ENCODE data around the gene SMC6. TPM values are rescaled to one million over a fixed set of nuclear protein-coding genes. Genes with fewer than 3 reads are reported as not detected.

Gene SMC6
- total RNA-seq, 2 donors from 2014 or later: 9.9 to 11.9 TPM

- WGBS, 2 donors: 83 to 84% methylated on average over 9 of the region's 9 CpGs
- H3K4me3 ChIP-seq: no peak overlapping the region
- TF ChIP-seq CTCF (IDR thresholded peaks at IDR 0.05): no peak
- TF ChIP-seq POLR2A (IDR thresholded peaks at IDR 0.05): no peak
- peaks cover 0 to 7% of the 10 kb centered on the region in 2 donors for H3K36me3 ChIP-seq (replicated peaks in 1 of 2; ENCODE audit: insufficient read depth in 1 of 2, low read depth in 2 of 2)
- DNase-seq (no peak), ATAC-seq (no peak)
- intact Hi-C loops (cut with DNase I): no loop called here
- H3K4me1 ChIP-seq: no peaks in the 10 kb centered on the region
- no peak overlapping the region for H3K27ac ChIP-seq
- H3K9me3 ChIP-seq: no peaks in the 10 kb centered on the region
- no peaks in the 10 kb centered on the region for H3K27me3 ChIP-seq
Observed at GRCh38 chr2:17710547-17711248, 42.9 kb downstream of the SMC6 start.

GRCh38 chr2:17709897-17710296 is 43.7 kb downstream of the SMC6 start:
- no peak for DNase-seq
- TF ChIP-seq POLR2A (IDR thresholded peaks at IDR 0.05) (no peak), CTCF (IDR thresholded peaks at IDR 0.05) (no peak)
- Histone ChIP-seq H3K4me3 (no peak overlapping the region), H3K36me3 (replicated peaks in 1 of 2; ENCODE audit: insufficient read depth in 1 of 2, low read depth in 2 of 2) (peaks cover 0 to 7% of the 10 kb centered on the region in 2 donors), H3K4me1 (no peaks in the 10 kb centered on the region), H3K9me3 (no peaks in the 10 kb centered on the region), H3K27me3 (no peaks in the 10 kb centered on the region), H3K27ac (no peak overlapping the region)
- no peak for ATAC-seq
- intact Hi-C loops (cut with DNase I): no loop called here
- WGBS, 2 donors: 83 to 86% methylated on average over 2 of the region's 2 CpGs

- 72 to 75% methylated on average over 1 of the region's 1 CpG for WGBS, 2 donors
- Histone ChIP-seq H3K9me3 (no peaks in the 10 kb centered on the region), H3K27me3 (no peaks in the 10 kb centered on the region), H3K4me3 (no peak overlapping the region), H3K27ac (no peak overlapping the region), H3K36me3 (replicated peaks in 1 of 2; ENCODE audit: insufficient read depth in 1 of 2, low read depth in 2 of 2) (peaks cover 0 to 2% of the 10 kb centered on the region in 2 donors), H3K4me1 (no peaks in the 10 kb centered on the region)
- DNase-seq: no peak
- intact Hi-C loops (cut with DNase I): no loop called here
- no peak for ATAC-seq
- no peak for TF ChIP-seq POLR2A (IDR thresholded peaks at IDR 0.05)
- no peak for TF ChIP-seq CTCF (IDR thresholded peaks at IDR 0.05)
Observed at GRCh38 chr2:17708501-17708900, 45.1 kb downstream of the SMC6 start.

- no peaks in the 10 kb centered on the region for H3K27me3 ChIP-seq
- no peak overlapping the region for H3K4me3 ChIP-seq
- no peaks in the 10 kb centered on the region for H3K4me1 ChIP-seq
- no peaks in the 10 kb centered on the region for H3K9me3 ChIP-seq
- WGBS, 2 donors: 77 to 84% methylated on average over 4 of the region's 4 CpGs
- peaks cover 0 to 2% of the 10 kb centered on the region in 2 donors for H3K36me3 ChIP-seq (replicated peaks in 1 of 2; ENCODE audit: insufficient read depth in 1 of 2, low read depth in 2 of 2)
- TF ChIP-seq POLR2A (IDR thresholded peaks at IDR 0.05) (no peak), CTCF (IDR thresholded peaks at IDR 0.05) (no peak)
- intact Hi-C loops (cut with DNase I): no loop called here
- no peak for ATAC-seq
- H3K27ac ChIP-seq: no peak overlapping the region
- DNase-seq: no peak
Observed at GRCh38 chr2:17706845-17707244, 46.8 kb downstream of the SMC6 start.

- intact Hi-C loops (cut with DNase I): no loop called here
- no peaks in the 10 kb centered on the region for H3K9me3 ChIP-seq
- TF ChIP-seq CTCF (IDR thresholded peaks at IDR 0.05) (no peak), POLR2A (IDR thresholded peaks at IDR 0.05) (no peak)
- WGBS, 2 donors: 92 to 96% methylated on average over 7 of the region's 7 CpGs
- ATAC-seq (no peak), DNase-seq (no peak)
- peaks cover 0 to 5% of the 10 kb centered on the region in 2 donors for H3K36me3 ChIP-seq (replicated peaks in 1 of 2; ENCODE audit: insufficient read depth in 1 of 2, low read depth in 2 of 2)
- no peaks in the 10 kb centered on the region for H3K4me1 ChIP-seq
- H3K4me3 ChIP-seq: no peak overlapping the region
- no peak overlapping the region for H3K27ac ChIP-seq
- no peaks in the 10 kb centered on the region for H3K27me3 ChIP-seq
Observed at GRCh38 chr2:17690776-17691175, 62.8 kb downstream of the SMC6 start.
